ENCODE data around the gene RND3.

Gene RND3

GRCh38 chr2:150442484-150442883 is 45.0 kb downstream of the RND3 start:
- TF ChIP-seq ZFX (IDR thresholded peaks at IDR 0.05; ENCODE audit: borderline replicate concordance): no peak
- TF ChIP-seq CTCF (IDR thresholded peaks at IDR 0.05): no peak
- no peak overlapping the region for H3K27ac ChIP-seq

- H3K27ac ChIP-seq: no peak overlapping the region
- TF ChIP-seq ZFX (IDR thresholded peaks at IDR 0.05; ENCODE audit: borderline replicate concordance) (no peak), CTCF (IDR thresholded peaks at IDR 0.05) (no peak)
Measured at GRCh38 chr2:150441784-150442183, 45.7 kb downstream of the RND3 start.

- no peak overlapping the region for H3K27ac ChIP-seq
- no peak for TF ChIP-seq CTCF (IDR thresholded peaks at IDR 0.05)
- TF ChIP-seq ZFX (IDR thresholded peaks at IDR 0.05; ENCODE audit: borderline replicate concordance): no peak
Measured at GRCh38 chr2:150441226-150441625, 46.2 kb downstream of the RND3 start.

GRCh38 chr2:150438654-150439053 is 48.8 kb downstream of the RND3 start:
- TF ChIP-seq ZFX (IDR thresholded peaks at IDR 0.05; ENCODE audit: borderline replicate concordance) (no peak), CTCF (IDR thresholded peaks at IDR 0.05) (no peak)

GRCh38 chr2:150438041-150438440 is 49.4 kb downstream of the RND3 start:
- TF ChIP-seq CTCF (IDR thresholded peaks at IDR 0.05): no peak
- no peak for TF ChIP-seq ZFX (IDR thresholded peaks at IDR 0.05; ENCODE audit: borderline replicate concordance)
- H3K27ac ChIP-seq: no peak overlapping the region

More at GRCh38 chr2:150438654-150439053, 48.8 kb downstream of the RND3 start:
- H3K27ac ChIP-seq: no peak overlapping the region

- H3K27ac ChIP-seq: no peak overlapping the region
- no peak for TF ChIP-seq ZFX (IDR thresholded peaks at IDR 0.05; ENCODE audit: borderline replicate concordance)
- TF ChIP-seq CTCF (IDR thresholded peaks at IDR 0.05): no peak
Measured at GRCh38 chr2:150432312-150432625, 55.2 kb downstream of the RND3 start.

GRCh38 chr2:150431561-150432311 is 55.7 kb downstream of the RND3 start:
- TF ChIP-seq CTCF (IDR thresholded peaks at IDR 0.05) (no peak), ZFX (IDR thresholded peaks at IDR 0.05; ENCODE audit: borderline replicate concordance) (no peak)
- no peak overlapping the region for H3K27ac ChIP-seq

All from 22Rv1 (cell line).